GM12872 (cell line): Measurements from ENCODE around the gene ABHD14A.
A peak's percentile ranks its signal among the peaks of the same experiment; 100 is the strongest.

Experiments used
- CTCF ChIP-seq: IDR thresholded peaks from 3 replicates; pipeline ENCODE4 v1.5.1; 2011; ENCODE audit warnings: low read depth, mild to moderate bottlenecking, low read length, moderate library complexity; ENCODE audit not compliant: insufficient read depth

ABHD14A gene

GRCh38 chr3:52001443-52001974 is 26.6 kb downstream of the ABHD14A start:
- peak; percentile 96 for TF ChIP-seq CTCF

- no peak for TF ChIP-seq CTCF
Observed at GRCh38 chr3:52002748-52003147, 27.9 kb downstream of the ABHD14A start.

- TF ChIP-seq CTCF = peak; percentile 61
Observed at GRCh38 chr3:52004163-52004787, 29.4 kb downstream of the ABHD14A start.

GRCh38 chr3:52004906-52005395 is 30.1 kb downstream of the ABHD14A start:
- no peak for TF ChIP-seq CTCF

GRCh38 chr3:52005571-52005986 is 30.7 kb downstream of the ABHD14A start:
- no peak for TF ChIP-seq CTCF

GRCh38 chr3:52006017-52006819 is 31.4 kb downstream of the ABHD14A start:
- no peak for TF ChIP-seq CTCF

- TF ChIP-seq CTCF = no peak
Observed at GRCh38 chr3:52006820-52007133, 31.9 kb downstream of the ABHD14A start.
